ENCODE measurements around the gene SMPD1. TPM values are rescaled to one million over a fixed set of nuclear protein-coding genes. Genes with fewer than 3 reads are reported as not detected.

The SMPD1 gene
- total and polyA plus RNA-seq, 4 donors = 19.3 to 69.5 (median 32.9) TPM

DNA sequence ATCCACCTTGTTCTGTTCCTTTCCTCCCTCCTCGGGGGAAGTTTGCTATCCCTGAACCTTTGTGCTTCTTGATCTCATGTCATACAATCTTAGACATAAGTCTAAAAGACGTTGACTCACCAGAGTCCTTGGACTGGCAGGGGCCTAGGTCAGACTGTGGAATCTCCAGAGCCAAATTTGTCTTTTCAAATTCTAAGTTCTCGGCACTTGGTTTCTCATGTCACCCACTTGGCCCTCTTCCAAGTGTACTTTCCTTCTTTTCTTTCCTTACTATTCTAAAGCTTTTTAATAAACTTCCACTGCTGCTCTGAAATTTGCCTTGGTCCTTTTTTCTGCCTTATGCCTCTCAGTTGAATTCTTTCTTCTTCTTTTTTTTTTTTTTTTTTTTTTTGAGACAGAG, 30.1 kb upstream of the SMPD1 start:
- TF ChIP-seq, protein P1, sequence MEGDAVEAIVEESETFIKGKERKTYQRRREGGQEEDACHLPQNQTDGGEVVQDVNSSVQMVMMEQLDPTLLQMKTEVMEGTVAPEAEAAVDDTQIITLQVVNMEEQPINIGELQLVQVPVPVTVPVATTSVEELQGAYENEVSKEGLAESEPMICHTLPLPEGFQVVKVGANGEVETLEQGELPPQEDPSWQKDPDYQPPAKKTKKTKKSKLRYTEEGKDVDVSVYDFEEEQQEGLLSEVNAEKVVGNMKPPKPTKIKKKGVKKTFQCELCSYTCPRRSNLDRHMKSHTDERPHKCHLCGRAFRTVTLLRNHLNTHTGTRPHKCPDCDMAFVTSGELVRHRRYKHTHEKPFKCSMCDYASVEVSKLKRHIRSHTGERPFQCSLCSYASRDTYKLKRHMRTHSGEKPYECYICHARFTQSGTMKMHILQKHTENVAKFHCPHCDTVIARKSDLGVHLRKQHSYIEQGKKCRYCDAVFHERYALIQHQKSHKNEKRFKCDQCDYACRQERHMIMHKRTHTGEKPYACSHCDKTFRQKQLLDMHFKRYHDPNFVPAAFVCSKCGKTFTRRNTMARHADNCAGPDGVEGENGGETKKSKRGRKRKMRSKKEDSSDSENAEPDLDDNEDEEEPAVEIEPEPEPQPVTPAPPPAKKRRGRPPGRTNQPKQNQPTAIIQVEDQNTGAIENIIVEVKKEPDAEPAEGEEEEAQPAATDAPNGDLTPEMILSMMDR (IDR thresholded peaks at IDR 0.05; ENCODE audit: control extremely low read depth, extremely low read depth) = no peak
- Histone ChIP-seq H3K4me1 (ENCODE audit: control insufficient read depth in 5 of 5, insufficient read depth in 5 of 5, low read length in 5 of 5) (peaks cover 0 to 13% (median 4%) of the 10 kb centered on the region in 5 donors), H3K9me3 (ENCODE audit: control insufficient read depth in 4 of 4, insufficient read depth in 3 of 4, low read length in 3 of 4) (peaks cover 0 to 1% (median 0%) of the 10 kb centered on the region in 4 donors), H3K27me3 (ENCODE audit: control insufficient read depth in 3 of 3, insufficient read depth in 3 of 3, low read length in 2 of 3) (no peaks in the 10 kb centered on the region), H3K4me3 (no peak overlapping the region), H3K27ac (ENCODE audit: low read depth in 1 of 2, low read length in 1 of 2) (no peak overlapping the region), H3K36me3 (ENCODE audit: control insufficient read depth in 4 of 4, insufficient read depth in 4 of 4, low read length in 4 of 4) (no peaks in the 10 kb centered on the region), H3K9ac (ENCODE audit: insufficient read depth in 1 of 2, low read length in 2 of 2) (no peak overlapping the region)
- WGBS, 2 donors = 73 to 85% methylated on average over 3 of the region's 3 CpGs
- no peak for ATAC-seq (ENCODE audit: insufficient read depth, low FRiP score)
- DNase-seq = no peak

DNA sequence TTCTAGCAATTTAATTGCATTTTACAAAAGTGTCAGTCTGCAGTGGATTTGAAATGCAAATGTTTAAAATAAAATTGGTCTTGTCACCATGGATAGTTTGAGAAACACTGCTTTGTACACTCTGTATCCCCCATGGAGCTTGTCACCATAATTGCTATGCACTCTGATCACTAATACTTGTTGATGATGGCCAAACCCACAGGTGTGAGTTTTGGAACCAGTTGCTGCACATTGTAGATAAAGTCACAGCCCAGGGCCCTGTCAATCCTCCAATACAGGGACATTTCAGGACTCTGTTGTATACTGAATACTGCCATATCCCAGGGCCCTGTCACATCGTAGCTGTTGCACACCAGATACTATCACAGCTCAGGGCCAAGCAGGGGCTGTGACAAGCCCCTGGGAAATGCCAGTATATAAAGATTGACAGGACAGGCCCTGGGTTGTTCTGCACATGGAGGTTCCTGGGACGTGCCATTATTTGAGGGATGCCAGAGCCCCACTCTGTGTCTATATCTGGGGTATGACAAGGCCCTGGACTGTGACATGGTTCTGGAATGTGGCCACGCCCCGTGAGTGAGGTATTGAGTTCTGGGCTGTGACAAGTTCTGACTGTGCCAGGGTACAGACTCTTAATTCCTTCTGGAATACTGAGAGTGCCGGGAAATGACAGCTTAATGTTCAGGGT, 27.9 kb upstream of the SMPD1 start:
- H3K27ac ChIP-seq (ENCODE audit: low read depth in 1 of 2, low read length in 1 of 2) = peak overlapping the region in 1 of 2 donors; percentile 90
- no peak overlapping the region for H3K4me3 ChIP-seq
- no peaks in the 10 kb centered on the region for H3K27me3 ChIP-seq (ENCODE audit: control insufficient read depth in 3 of 3, insufficient read depth in 3 of 3, low read length in 2 of 3)
- H3K4me1 ChIP-seq (ENCODE audit: control insufficient read depth in 5 of 5, insufficient read depth in 5 of 5, low read length in 5 of 5) = peaks cover 0 to 3% (median 0%) of the 10 kb centered on the region in 5 donors
- no peak for DNase-seq
- H3K9me3 ChIP-seq (ENCODE audit: control insufficient read depth in 4 of 4, insufficient read depth in 3 of 4, low read length in 3 of 4) = peaks cover 0 to under 1% (median 0%) of the 10 kb centered on the region in 4 donors
- WGBS, 2 donors = 75 to 91% methylated on average over 5 of the region's 5 CpGs
- H3K9ac ChIP-seq (ENCODE audit: insufficient read depth in 1 of 2, low read length in 2 of 2) = no peak overlapping the region
- H3K36me3 ChIP-seq (ENCODE audit: control insufficient read depth in 4 of 4, insufficient read depth in 4 of 4, low read length in 4 of 4) = no peaks in the 10 kb centered on the region
- peak; percentile 30 for ATAC-seq (ENCODE audit: insufficient read depth, low FRiP score)
- TF ChIP-seq, protein P1 (IDR thresholded peaks at IDR 0.05; ENCODE audit: control extremely low read depth, extremely low read depth) = no peak

DNA sequence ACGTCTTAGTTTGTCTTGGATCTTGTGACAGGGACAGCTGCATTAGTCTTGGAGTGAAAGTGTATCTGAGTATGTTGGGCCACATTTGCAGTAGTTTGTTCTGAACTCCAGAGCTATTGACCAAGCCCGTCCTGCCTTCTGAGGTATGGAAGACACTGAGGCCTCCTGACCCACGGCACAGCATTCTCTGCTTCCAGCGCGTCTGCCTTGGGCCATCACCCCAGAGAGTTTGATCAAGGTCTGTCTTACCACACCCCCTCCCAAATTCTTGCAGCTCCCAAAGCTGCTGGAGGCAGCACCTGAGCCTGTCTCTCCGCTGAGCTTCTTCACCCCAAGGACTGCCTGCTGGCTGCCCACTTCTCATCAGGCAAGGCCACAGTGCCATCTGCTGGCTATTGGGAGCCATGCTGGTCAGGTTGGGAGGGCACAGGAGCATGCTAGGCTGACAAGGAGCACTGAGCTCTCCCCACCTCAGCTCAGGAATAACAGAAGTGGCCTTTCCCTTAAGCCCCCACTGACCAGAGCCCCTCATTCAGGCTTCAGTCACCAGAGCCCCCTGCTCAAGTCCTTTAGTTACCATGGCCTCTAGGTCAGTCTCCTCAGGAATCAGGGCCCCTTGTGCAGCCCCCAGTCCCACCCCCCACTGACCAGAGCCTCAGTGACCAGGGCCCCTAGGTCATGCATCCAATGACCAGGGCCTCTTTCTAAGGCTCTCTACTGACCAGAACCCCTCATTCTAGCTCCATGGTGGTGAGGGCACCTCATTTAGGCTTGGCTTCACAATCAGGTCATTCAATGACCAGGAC, 27.2 kb upstream of the SMPD1 start:
- Histone ChIP-seq H3K27ac (ENCODE audit: low read depth in 1 of 2, low read length in 1 of 2) (peak overlapping the region in 1 of 2 donors; percentile 90), H3K27me3 (ENCODE audit: control insufficient read depth in 3 of 3, insufficient read depth in 3 of 3, low read length in 2 of 3) (no peaks in the 10 kb centered on the region), H3K9ac (ENCODE audit: insufficient read depth in 1 of 2, low read length in 2 of 2) (no peak overlapping the region), H3K9me3 (ENCODE audit: control insufficient read depth in 4 of 4, insufficient read depth in 3 of 4, low read length in 3 of 4) (no peaks in the 10 kb centered on the region), H3K36me3 (ENCODE audit: control insufficient read depth in 4 of 4, insufficient read depth in 4 of 4, low read length in 4 of 4) (no peaks in the 10 kb centered on the region), H3K4me3 (no peak overlapping the region), H3K4me1 (ENCODE audit: control insufficient read depth in 5 of 5, insufficient read depth in 5 of 5, low read length in 5 of 5) (peaks cover 0 to 3% (median 0%) of the 10 kb centered on the region in 5 donors)
- DNase-seq (peak; percentile 77 to 81 (median 80)), ATAC-seq (ENCODE audit: insufficient read depth, low FRiP score) (peak; percentile 93)
- TF ChIP-seq, protein P1 (IDR thresholded peaks at IDR 0.05; ENCODE audit: control extremely low read depth, extremely low read depth) = peak; percentile 81
- 70 to 82% methylated on average over 6 of the region's 6 CpGs for WGBS, 2 donors
